ENCODE measurements around the gene SYT2.
"Not testable (repeated sequence)": the region's sequence is repeated elsewhere in the genome, so short reads cannot be mapped to it uniquely, and the experiment has no call there.

Gene SYT2

GRCh38 chr1:202710070-202711045 is at the start of gene SYT2:
SYT2 (minus strand) TSS chr1:202710454; CDS start chr1:202605772, 104,682 bp downstream.
- no peak for DNase-seq (ENCODE audit: low read depth)

GRCh38 chr1:202756391-202756790 is 46.1 kb upstream of the SYT2 start:
- DNase-seq (ENCODE audit: low read depth), result no peak

- no peak for DNase-seq (ENCODE audit: low read depth)
Observed at GRCh38 chr1:202754293-202754692, 44.0 kb upstream of the SYT2 start.

- DNase-seq (ENCODE audit: low read depth), result no peak
Observed at GRCh38 chr1:202752774-202753173, 42.5 kb upstream of the SYT2 start.

GRCh38 chr1:202750761-202751160 is 40.5 kb upstream of the SYT2 start:
- DNase-seq (ENCODE audit: low read depth), result no peak

- DNase-seq (ENCODE audit: low read depth), result no peak
Observed at GRCh38 chr1:202750024-202750423, 39.8 kb upstream of the SYT2 start.

- DNase-seq (ENCODE audit: low read depth), result no peak
Observed at GRCh38 chr1:202745323-202745888, 35.2 kb upstream of the SYT2 start.

GRCh38 chr1:202744770-202745169 is 34.5 kb upstream of the SYT2 start:
- not testable (repeated sequence) for DNase-seq (ENCODE audit: low read depth)

- no peak for DNase-seq (ENCODE audit: low read depth)
Observed at GRCh38 chr1:202742496-202742895, 32.2 kb upstream of the SYT2 start.

GRCh38 chr1:202733251-202733650 is 23.0 kb upstream of the SYT2 start:
- no peak for DNase-seq (ENCODE audit: low read depth)

- no peak for DNase-seq (ENCODE audit: low read depth)
Observed at GRCh38 chr1:202728951-202729350, 18.7 kb upstream of the SYT2 start.

- DNase-seq (ENCODE audit: low read depth), result no peak
Observed at GRCh38 chr1:202725526-202725925, 15.3 kb upstream of the SYT2 start.

- no peak for DNase-seq (ENCODE audit: low read depth)
Observed at GRCh38 chr1:202723708-202724107, 13.5 kb upstream of the SYT2 start.

- not testable (repeated sequence) for DNase-seq (ENCODE audit: low read depth)
Observed at GRCh38 chr1:202723046-202723445, 12.8 kb upstream of the SYT2 start.

GRCh38 chr1:202716654-202717053 is 6.4 kb upstream of the SYT2 start:
- DNase-seq (ENCODE audit: low read depth), result no peak

GRCh38 chr1:202714202-202714601 is 3.9 kb upstream of the SYT2 start:
- DNase-seq (ENCODE audit: low read depth), result not testable (repeated sequence)

- no peak for DNase-seq (ENCODE audit: low read depth)
Observed at GRCh38 chr1:202713110-202713509, 2.9 kb upstream of the SYT2 start.

- DNase-seq (ENCODE audit: low read depth), result no peak
Observed at GRCh38 chr1:202711949-202712635, 1.8 kb upstream of the SYT2 start.

- no peak for DNase-seq (ENCODE audit: low read depth)
Observed at GRCh38 chr1:202709276-202710041, 795 bp downstream of the SYT2 start.

GRCh38 chr1:202708456-202709275 is 1.6 kb downstream of the SYT2 start:
- DNase-seq (ENCODE audit: low read depth), result no peak

- no peak for DNase-seq (ENCODE audit: low read depth)
Observed at GRCh38 chr1:202706851-202707250, 3.4 kb downstream of the SYT2 start.

Measured in GM04503 (cell line).